OCI-LY1 (cell line): Measurements from ENCODE around the gene GFI1.

Experiments used
- H2AFZ ChIP-seq: fragments of 200-600 bp; sonication (generic), shearing (Covaris generic); 2 replicates; pipeline ENCODE4 v1.6.0; 2014; ENCODE audit warnings: antibody characterized with exemption, mild to moderate bottlenecking, low read length
- H3F3A ChIP-seq: fragments of 200-600 bp; sonication (generic), shearing (Covaris generic); 2 replicates; pipeline ENCODE4 v1.6.0; 2014; ENCODE audit warnings: mild to moderate bottlenecking, antibody characterized with exemption, low read length, moderate library complexity; ENCODE audit not compliant: insufficient read depth
- H3K27ac ChIP-seq: fragments of 200-600 bp; sonication (generic); 2 replicates; pipeline ENCODE4 v1.5.1; 2014; ENCODE audit warnings: low read length, mixed run types, mild to moderate bottlenecking, low read depth; ENCODE audit not compliant: poor library complexity, severe bottlenecking
- H3K27me3 ChIP-seq: fragments of 200-600 bp; sonication (generic); 2 replicates; pipeline ENCODE4 v1.6.0; 2014; ENCODE audit warnings: antibody characterized with exemption, mild to moderate bottlenecking, low read length, moderate library complexity; ENCODE audit not compliant: insufficient read depth
- H3K36me3 ChIP-seq: fragments of 200-600 bp; sonication (generic); 2 replicates; pipeline ENCODE4 v1.6.1; 2014; ENCODE audit warnings: mild to moderate bottlenecking, antibody characterized with exemption, low read length, moderate library complexity, mixed read lengths; ENCODE audit not compliant: insufficient read depth
- H3K4me1 ChIP-seq: fragments of 200-600 bp; sonication (generic); 2 replicates; pipeline ENCODE4 v1.5.1; 2014; ENCODE audit warnings: mild to moderate bottlenecking, low read length, moderate library complexity; ENCODE audit not compliant: insufficient read depth, severe bottlenecking
- H3K4me2 ChIP-seq: fragments of 200-600 bp; sonication (generic), shearing (Covaris generic); 2 replicates; pipeline ENCODE4 v1.6.1; 2014; ENCODE audit warnings: low read length
- H3K4me3 ChIP-seq: fragments of 200-600 bp; sonication (generic); 2 replicates; pipeline ENCODE4 v1.5.1; 2014; ENCODE audit warnings: low read length, low read depth, mild to moderate bottlenecking, mixed read lengths; ENCODE audit not compliant: poor library complexity, severe bottlenecking
- H3K79me2 ChIP-seq: fragments of 200-600 bp; shearing (Covaris generic); 2 replicates; pipeline ENCODE4 v1.6.1; 2016; ENCODE audit warnings: mixed run types, low read length, mixed read lengths; ENCODE audit not compliant: insufficient read depth
- H3K9ac ChIP-seq: fragments of 200-600 bp; sonication (generic), shearing (Covaris generic); 2 replicates; pipeline ENCODE4 v1.6.1; 2014; ENCODE audit warnings: mild to moderate bottlenecking, low read length, mixed read lengths
- H3K9me2 ChIP-seq: fragments of 200-600 bp; sonication (generic), shearing (Covaris generic); 2 replicates; pipeline ENCODE4 v1.6.1; 2014; ENCODE audit warnings: low read depth, mild to moderate bottlenecking, low read length, mixed read lengths
- H3K9me3 ChIP-seq: fragments of 200-600 bp; shearing (Covaris generic); 2 replicates; pipeline ENCODE4 v1.6.1; 2014; ENCODE audit warnings: low read length, mixed read lengths
- H4K20me1 ChIP-seq: fragments of 200-600 bp; sonication (generic), shearing (Covaris generic); 2 replicates; pipeline ENCODE4 v1.6.0; 2016; ENCODE audit warnings: mild to moderate bottlenecking, low read length; ENCODE audit not compliant: insufficient read depth
- CTCF ChIP-seq: fragments of 200-600 bp; sonication (generic), shearing (Covaris generic); IDR thresholded peaks from 2 replicates; pipeline ENCODE4 v1.5.1; 2017; ENCODE audit warnings: mild to moderate bottlenecking, antibody characterized with exemption, low read length, moderate library complexity, mixed read lengths
- EZH2 ChIP-seq: fragments of 200-600 bp; sonication (generic), shearing (Covaris generic); IDR thresholded peaks from 2 replicates; pipeline ENCODE4 v1.8.0; 2017; ENCODE audit warnings: borderline replicate concordance, mixed run types, mild to moderate bottlenecking, antibody characterized with exemption, low read length, moderate library complexity, mixed read lengths

GFI1 gene

GRCh38 chr1:92458146-92458545 lies 28.6 kb downstream of the GFI1 start:
- Histone ChIP-seq H4K20me1 (no peaks in the 10 kb centered on the region), H3K27ac (no peak overlapping the region), H3K79me2 (no peaks in the 10 kb centered on the region), H3K9me3 (no peaks in the 10 kb centered on the region), H3K36me3 (no peaks in the 10 kb centered on the region), H3K4me1 (peaks cover 23% of the 10 kb centered on the region), H3F3A (no peaks in the 10 kb centered on the region), H3K4me3 (no peak overlapping the region), H3K4me2 (no peak overlapping the region), H3K27me3 (no peaks in the 10 kb centered on the region), H3K9ac (no peak overlapping the region), H2AFZ (no peak overlapping the region), H3K9me2 (no peaks in the 10 kb centered on the region)
- TF ChIP-seq EZH2 (no peak), CTCF (no peak)

- no peak overlapping the region for H3K9ac ChIP-seq
- H3K36me3 ChIP-seq, result no peaks in the 10 kb centered on the region
- no peaks in the 10 kb centered on the region for H3F3A ChIP-seq
- TF ChIP-seq CTCF (no peak), EZH2 (no peak)
- no peak overlapping the region for H3K4me3 ChIP-seq
- no peaks in the 10 kb centered on the region for H3K27me3 ChIP-seq
- H3K9me2 ChIP-seq, result no peaks in the 10 kb centered on the region
- H3K9me3 ChIP-seq, result no peaks in the 10 kb centered on the region
- no peak overlapping the region for H3K4me2 ChIP-seq
- H4K20me1 ChIP-seq, result no peaks in the 10 kb centered on the region
- no peaks in the 10 kb centered on the region for H3K79me2 ChIP-seq
- no peak overlapping the region for H3K27ac ChIP-seq
- no peaks in the 10 kb centered on the region for H3K4me1 ChIP-seq
- no peak overlapping the region for H2AFZ ChIP-seq
Measured at GRCh38 chr1:92447976-92448375, 38.7 kb downstream of the GFI1 start.

GRCh38 chr1:92447033-92447681 lies 39.6 kb downstream of the GFI1 start:
- no peak overlapping the region for H3K4me3 ChIP-seq
- H3K9me2 ChIP-seq, result no peaks in the 10 kb centered on the region
- no peaks in the 10 kb centered on the region for H3F3A ChIP-seq
- no peaks in the 10 kb centered on the region for H3K27me3 ChIP-seq
- TF ChIP-seq CTCF, result no peak
- TF ChIP-seq EZH2, result no peak
- no peaks in the 10 kb centered on the region for H4K20me1 ChIP-seq
- H3K4me2 ChIP-seq, result no peak overlapping the region
- no peak overlapping the region for H3K9ac ChIP-seq
- no peaks in the 10 kb centered on the region for H3K4me1 ChIP-seq
- no peaks in the 10 kb centered on the region for H3K79me2 ChIP-seq
- H3K27ac ChIP-seq, result no peak overlapping the region
- no peaks in the 10 kb centered on the region for H3K36me3 ChIP-seq
- H2AFZ ChIP-seq, result no peak overlapping the region
- no peaks in the 10 kb centered on the region for H3K9me3 ChIP-seq
